Eye (tissue), 1 donor: ENCODE data around the gene AUTS2.

ENCODE experiments used
- DNase-seq: peaks from one replicate; pipeline ENCODE4 v3.0.0-alpha.2; 2015

Gene AUTS2

DNA sequence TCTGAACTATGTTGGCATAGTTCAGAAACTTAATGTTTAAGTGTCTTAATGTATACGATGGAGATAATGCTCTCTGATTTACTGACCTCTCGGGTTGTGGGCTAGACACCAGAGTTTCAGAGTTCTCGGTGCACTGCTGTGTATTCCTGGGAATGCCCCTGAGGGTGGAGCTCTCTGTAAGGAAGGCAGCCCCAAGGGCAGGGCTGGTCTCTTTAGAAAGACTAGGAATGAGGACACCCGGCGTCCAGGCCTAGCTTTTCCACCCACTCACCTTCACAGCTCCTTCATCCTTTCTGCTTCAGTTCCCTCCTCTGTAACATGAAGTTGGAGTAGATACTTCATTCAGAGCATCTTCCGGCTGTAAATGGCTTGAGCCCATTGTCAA lies 997.1 kb downstream of the AUTS2 start:
- DNase-seq: no peak

DNA sequence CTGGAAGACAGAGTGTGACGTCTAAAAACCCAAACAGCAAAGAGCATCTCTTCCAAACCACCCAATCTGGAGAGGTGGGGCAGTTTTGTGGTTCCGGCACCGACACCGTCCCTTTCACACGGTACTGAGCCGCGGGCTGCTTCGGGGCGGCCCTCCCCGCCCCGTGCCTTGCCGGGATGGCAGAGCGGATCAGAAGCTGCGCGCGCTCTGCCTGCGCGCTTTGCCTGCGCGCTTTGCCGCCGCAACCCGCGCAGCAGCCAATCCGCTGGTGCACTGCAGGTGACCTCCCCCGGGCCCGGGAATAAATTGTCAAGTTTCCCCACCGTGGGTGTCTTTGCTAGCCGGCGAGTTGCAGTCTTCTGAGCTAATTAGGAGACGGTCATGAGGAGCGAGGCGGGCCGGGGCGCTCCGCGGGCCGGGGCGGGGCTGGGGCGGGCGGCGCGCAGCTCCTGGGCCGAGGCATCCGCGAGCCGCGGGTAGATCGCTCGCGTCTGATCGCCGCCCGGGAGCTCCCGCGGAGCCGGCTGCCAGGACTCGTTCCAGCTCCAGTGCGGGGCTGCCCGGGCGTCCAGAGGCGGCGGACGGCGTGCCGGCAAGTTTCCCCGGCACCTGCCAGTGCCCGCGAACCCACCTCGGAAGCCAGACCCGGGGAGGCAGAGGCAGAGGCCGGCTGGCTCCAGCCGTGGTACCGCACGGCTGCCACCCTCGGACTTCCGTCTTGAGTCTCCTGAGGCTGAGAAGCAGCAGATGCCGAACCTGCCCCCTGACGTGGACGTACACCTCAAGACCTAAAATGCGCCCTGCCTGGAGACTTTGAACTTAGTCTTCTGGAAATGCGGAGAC lies 997.7 kb downstream of the AUTS2 start:
- peak; percentile 67 for DNase-seq

DNA sequence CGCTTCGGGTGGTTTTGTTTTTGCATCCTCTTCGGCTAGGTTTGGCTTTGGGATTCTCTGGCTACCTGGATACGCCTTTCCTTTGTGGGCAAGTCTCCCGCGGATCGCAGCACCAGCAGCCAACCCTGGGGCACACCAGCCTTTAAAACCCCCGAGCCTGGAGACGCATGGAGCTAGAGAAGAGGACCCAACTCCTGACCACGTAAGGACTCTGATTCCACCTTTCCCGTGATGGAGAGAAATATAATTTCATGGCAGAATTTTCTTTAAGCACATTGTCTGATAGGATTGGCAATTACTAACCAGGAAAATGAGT lies 998.3 kb downstream of the AUTS2 start:
- peak; percentile 67 for DNase-seq

DNA sequence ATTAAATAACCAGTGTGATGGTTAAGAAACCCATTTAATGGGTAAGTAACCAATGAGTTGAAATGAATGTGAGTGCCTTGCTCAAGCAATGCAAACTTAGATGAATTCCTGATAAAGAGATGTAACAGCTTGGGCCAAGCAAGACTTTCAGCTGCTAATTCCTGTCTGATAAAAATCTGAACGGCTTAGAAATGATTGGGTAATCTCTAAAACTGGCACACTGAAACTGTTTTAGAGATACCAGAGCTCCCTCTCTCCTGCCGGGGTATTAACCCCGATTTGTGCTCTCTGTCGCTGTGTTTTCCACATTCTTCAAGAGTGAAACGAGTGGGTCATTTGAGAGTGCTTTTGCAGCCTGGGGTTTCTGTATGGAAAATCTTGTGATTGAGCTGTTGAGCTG lies 998.8 kb downstream of the AUTS2 start:
- DNase-seq: no peak

DNA sequence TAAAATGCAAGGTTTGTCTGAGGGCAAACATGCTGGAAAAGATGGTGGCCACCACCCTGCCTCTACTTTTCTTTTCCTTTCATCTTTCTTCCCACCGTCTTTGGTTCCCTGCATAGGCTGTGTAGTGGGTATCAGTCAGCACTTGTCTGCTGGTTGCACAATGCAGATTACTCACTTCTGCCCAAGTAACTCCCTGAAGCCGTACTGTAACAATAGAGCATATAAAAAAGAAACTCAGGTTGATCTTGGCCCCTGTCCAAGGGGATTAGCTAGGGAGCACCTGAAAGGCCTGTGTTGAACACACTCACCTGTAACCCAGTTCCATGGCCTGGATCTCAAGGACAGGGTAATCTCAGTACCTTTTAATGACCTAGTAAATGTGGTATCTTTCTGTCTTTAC lies 1000.7 kb downstream of the AUTS2 start:
- DNase-seq: no peak

DNA sequence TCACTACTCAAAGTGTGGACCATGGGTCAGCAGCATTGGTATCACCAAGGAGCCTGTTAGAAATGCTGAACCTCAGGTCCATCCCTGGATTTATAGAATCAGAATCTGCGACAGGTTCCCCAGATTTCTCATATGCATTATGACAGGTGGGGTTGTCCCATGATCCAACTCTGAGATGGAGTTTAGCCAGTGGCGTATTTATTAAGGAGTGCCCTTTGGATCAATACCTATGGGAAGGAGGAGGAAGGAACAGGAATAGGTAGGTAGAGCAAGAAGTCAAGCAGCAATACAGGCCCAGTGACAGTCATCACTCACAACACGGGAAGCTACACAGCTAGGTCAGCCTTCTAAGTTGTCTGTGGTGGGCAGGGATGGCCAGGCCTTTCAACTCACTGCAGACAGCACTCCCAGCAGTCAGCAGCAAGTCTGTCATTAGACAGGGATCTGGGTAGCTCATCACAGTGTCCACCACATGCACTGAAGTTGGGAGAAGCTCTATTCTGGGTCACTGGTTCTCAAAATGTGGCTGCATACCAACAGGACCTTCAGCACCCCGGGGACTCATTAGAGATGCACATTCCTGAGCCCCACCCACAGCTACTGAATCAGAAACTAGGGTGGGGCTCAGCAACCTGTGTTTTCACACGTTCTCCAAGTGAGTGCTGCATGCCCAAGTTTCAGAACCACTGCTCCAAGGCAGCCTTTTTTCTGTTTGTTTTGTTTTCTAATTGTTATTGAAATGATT lies 1001.3 kb downstream of the AUTS2 start:
- no peak for DNase-seq

DNA sequence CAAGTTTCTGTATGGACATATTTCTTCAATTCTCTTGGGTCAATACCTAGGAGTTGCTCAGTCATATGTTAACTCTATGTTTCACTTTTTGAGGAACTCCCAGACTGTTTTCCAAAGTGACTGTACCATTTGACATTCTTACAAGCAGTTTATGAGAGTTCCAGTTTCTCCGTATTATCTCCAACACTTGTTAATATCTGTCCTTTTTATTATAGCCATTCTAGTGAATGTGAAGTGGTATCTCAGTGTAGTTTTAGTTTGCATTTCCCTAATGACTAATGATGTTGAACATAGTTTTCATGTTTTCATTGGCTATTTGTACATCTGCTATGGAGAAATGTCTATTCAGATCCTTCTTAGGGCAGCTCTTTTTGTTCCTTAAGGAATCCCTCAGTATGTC lies 1002.7 kb downstream of the AUTS2 start:
- DNase-seq: no peak

DNA sequence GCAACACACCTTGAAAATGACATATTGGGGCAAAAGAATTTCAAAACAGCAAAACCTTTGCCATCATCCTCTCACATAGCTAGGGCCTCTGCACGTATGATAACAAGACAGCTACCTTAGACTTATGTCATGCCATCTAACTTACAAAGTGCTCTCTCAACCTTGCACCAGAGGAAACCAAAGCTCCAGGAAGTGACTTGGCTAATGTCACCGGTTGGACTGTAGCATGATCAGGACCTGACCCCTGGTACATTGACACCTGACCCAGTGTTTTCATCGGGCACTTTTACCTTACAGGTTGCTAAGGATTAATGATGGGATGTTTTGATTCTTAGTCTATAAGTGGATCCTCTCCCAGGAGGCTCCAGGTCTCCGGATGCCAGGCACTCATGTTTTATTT lies 1003.8 kb downstream of the AUTS2 start:
- DNase-seq: no peak

DNA sequence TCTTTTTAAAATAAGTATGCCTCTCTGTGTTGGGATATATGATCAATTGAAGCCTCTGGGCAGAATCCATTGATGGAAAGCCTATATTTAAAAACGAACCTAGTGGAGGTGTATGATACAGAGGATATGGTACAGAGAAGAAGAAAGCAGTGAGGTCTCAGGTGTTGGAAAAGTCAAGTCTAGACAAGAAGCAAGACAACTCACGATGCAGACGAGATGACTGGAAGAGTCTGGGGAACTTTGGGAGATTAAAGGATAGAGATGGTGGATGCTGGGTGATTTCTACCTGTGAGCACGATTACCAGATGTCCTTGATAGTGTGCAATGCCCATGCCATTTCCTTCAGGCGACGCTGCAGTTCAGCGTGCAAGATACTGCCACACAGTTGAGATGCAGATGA lies 1009.0 kb downstream of the AUTS2 start:
- DNase-seq: no peak

DNA sequence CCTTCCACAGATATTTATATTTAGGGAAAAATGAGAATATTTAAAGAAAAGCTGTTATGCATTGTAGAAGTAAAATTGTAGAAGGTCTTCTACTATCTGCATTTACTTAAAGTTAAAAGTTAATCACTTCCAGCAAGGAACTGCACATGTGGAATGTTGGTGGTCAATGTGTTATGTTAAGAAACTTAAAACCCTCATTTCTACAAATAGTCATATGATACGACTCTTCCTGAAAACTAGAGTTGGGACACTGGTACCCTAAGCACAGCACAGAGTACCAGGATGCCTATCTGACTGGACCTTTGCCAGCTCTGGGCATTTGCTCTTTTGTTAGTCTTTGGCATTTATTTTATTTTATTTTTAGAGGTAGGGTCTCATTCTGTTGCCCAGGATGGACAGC lies 1009.5 kb downstream of the AUTS2 start:
- DNase-seq: no peak

DNA sequence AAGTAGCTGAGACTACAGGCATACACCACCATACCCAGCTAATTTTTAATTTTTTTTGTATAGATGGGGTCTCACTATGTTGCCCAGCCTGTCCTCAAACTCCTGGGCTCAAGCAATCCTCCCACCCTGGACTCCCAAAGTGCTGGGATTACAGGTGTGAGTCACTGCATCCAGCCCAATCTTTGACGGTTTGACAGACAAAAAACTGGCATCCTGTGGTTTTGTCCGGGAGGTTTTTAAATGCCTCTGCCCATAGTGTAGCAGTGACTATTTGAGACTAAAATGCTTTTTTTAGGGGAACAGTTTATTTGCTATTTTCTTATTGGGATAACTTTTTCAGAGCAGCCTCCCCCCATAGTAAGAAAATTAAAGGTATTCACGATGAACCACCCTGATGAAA lies 1010.0 kb downstream of the AUTS2 start:
- DNase-seq: no peak

DNA sequence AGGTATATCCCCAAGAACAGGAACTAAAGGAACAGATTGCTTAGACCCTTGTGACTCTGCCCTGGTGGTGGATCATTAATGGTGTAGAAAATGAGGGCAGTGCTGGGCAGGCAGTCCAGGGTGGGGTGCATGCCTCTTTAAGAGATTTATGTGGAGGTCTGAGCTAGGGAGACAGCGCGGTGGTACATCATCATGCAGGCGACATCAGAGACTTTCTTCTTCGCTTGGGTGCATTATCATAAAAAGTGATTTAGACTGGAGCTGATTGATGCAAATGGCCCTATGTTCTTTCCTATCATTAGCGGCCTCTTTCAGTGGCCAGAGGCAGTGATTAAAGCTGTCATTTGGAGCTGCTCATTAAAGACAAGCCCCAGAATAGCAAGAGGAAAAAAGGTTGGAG lies 1014.5 kb downstream of the AUTS2 start:
- peak; percentile 93 for DNase-seq

DNA sequence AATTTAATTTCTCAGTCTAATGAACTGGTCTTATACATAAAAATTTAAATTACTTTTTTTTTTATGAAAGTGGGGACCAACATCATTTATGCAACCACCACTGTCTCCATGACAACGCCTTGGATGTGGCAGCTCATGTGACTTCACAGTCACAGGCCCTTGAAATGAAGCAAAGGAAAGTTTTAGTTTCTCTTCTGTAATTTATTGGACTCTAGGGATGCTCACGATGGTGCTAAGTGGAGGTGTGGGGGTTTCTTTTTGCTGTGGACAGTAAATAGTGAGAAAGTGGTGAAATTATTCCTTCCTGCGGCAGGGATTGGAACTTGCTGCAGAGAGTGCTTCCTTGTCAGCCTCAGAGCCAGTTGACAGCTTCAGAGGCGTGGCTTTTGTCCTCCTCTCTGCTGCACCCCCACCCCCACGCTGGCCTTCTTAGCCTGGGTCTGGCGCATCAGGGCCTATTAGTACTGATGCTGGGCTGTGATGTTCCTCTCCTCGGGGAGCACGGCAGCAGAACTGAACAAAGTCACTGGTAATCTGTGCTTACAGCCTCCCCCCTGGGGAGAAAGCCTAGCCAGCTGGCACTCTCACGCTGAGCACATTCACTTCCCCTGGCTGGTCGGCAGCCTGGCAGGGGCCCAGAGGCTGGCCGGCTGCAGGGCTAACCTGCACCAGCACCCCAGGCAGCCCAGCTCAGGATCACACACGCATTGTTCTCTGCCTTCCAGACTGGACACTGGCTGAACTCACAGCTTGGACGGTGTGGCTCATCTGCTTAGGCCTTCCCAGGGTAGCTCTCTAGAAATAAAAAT lies 1016.2 kb downstream of the AUTS2 start:
- peak; percentile 92 for DNase-seq

DNA sequence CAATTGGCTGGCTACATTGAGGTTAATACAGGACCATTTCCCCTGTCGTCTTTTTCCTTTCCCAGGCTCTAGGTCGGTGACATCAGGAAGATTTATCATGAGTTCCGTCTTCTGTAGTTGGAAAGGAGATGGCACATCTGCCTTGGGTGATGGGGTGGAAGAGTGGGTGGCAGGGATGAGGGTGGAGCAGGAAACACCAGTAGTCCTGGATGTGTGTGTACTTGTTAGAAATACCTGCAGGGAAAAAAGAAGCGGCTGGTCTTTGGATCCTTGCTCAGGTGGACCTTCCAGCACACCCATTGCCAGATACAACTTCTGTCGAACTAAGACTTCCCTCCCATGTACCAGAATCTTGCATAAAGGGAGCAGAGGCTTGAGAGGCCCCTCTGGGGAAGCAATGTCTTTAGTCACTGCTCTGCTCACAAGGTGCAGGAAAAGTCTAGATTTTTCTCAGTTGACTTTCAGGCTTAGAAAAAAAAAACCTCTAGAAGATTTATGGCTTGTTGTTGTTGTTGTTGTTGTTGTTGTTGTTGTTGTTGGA lies 1016.9 kb downstream of the AUTS2 start:
- no peak for DNase-seq

DNA sequence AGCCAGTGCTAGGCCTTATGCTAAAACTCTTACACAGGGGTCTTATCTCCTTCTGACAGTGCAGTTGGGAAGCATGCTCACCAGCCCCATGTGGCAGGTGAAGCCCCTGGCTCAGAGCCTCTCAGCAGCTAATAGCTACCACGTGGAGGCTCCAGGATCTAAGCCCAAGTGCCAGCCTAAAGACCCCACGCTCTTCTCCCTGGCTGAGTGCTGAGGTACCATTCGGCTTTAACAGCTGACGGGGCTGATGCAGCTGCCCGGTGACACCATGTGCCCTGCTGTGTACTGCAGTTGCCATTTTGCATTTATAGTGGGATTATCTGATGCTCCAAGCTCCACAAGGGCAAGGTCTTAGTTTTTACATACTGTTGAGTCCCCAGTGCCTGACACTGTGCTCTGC lies 1017.9 kb downstream of the AUTS2 start:
- peak; percentile 37 for DNase-seq

DNA sequence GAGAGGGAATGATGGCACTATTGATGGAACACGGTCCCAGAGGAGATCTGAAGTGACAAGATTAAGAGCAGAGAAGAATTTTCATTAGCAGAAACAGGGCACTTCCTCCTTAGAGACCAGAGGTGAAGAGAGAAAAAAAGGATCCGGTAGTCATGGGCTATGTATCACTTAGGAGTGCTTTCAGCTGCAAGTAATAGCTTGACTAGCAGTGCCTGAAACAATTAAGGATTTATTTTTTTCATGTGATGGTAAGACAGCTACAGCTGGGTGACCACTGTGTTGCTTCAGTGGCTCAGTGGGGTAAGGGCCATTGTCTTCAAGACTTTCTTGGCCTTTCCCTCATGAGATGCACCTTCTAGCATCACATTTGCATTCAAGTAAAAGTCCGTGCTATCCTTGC lies 1018.5 kb downstream of the AUTS2 start:
- DNase-seq: no peak

DNA sequence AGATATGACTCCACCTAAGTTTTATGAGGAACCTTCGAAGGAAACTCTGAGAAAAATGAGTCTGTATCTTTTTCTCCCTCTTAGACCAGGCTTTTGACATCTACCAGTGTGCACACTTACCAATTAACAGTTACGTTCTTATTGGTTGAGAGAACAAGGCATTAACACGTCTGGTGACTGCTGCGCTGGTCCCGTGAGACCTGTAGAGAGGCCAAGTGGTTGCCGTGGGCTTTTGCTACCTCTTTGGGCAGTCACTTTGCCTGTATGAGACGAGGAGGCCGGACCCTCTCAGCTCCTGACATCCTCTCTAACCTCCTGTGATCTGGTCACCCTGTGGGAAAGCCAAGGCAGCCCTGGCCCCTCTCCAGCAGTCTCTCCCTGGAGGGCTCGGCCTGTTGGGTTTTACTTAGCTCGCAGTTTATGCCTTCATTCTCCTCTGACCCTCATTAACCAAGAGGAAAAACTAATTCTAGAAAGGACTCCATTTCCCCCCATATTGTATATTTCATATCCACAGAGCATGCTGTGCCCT lies 1019.8 kb downstream of the AUTS2 start:
- peak; percentile 45 for DNase-seq

DNA sequence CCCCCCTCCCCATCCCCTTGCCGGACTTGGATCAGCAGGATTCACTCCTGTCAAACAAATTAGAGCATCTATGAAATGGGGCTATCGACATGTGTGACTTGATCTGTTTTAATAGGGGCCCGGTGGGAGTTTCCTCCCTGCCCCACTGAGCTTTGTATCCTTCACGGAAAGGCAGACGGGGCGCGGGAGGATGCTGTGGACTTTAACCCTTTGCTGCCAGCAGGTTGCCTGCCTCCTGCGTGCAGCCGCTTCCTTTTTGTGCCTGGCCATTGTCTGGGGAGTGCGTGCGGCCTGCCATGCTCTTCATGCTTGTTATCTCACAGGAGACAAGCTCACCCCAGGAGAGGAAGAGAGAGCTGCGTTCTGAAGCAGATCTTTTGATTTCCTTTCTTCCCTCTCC lies 1020.9 kb downstream of the AUTS2 start:
- peak; percentile 69 for DNase-seq

DNA sequence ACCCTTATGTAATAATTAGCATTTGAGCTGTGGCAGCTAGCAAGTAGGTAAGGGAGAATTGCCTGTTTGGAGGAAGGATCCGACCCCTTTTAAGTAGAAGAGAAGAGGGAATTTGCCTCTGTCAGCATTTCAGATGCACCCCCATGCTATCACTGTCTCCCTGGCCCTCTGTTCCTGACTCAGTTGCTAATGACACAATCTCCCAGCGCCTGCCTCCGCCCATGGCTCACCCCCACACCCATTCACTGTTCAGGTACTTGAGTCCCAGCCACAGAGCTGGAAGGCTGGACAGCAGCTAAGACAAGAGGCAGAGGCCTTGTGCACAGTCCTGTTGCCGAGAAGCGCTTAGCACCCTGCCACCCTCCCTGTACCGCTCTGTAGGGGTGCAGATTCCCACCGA lies 1021.4 kb downstream of the AUTS2 start:
- DNase-seq: no peak

DNA sequence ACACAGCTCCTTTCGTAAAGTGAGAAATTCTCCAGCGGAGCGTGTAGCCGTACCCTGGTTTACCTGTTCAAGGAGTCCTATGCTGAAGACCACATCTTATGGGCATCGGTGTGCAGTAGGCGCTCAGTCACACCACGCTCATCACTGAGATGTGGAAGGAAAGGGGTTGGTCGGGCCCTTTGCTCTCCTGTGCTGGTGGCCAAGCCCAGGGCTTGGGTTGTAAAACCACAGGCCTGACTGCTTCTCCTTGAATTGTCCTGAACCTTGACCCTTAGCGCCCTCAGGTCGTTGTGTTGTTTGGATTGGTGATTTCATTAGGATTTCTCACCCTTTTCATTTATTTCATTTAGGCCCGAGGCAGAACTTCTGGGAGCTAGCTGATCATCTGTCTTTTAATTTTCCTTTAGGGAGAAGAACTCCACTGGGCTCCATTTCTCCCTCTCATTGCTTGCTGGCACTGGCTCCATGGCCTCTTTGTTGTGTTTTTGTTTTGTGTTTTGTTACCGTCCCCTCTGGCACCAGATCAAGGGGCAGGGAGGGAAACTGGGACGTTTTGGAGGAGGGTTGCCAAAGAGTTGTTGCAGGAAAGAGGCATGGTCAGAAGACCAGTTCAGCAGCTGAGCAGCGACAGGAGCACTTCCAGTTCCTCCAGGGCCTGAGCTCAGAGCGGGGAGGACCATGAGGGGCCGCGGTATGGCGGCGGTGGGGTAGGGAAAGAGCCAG lies 1022.2 kb downstream of the AUTS2 start:
- no peak for DNase-seq

DNA sequence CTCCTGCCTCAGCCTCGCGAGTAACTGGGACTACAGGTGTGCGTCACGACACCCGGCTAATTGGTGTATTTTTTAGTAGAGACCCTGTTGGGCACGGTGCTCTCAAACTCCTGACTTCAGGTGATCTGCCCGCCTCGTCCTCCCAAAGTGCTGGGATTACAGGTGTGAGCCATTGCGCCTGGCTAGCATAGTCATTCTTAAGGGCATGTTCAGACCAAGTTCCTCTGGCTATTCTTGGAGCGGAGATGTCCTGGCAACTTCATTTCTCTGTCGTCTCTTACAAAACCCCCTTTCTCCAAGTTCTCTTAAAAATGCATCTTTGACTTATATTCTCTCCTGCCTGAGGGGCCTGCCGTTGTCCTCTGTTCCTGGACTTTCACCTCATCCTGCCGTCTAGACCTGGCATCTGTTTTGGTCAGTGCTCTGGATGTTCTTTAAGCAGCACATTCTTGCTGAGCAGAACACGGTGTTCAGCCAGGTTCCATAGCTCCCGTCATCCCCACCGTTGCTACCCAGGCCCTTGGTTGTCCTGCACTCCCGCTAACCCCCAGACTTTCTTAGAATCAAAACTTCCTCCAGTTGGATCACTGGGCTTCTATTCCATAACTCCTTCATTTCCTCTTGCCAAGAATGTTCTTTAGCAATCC lies 1023.8 kb downstream of the AUTS2 start:
- DNase-seq: no peak

DNA sequence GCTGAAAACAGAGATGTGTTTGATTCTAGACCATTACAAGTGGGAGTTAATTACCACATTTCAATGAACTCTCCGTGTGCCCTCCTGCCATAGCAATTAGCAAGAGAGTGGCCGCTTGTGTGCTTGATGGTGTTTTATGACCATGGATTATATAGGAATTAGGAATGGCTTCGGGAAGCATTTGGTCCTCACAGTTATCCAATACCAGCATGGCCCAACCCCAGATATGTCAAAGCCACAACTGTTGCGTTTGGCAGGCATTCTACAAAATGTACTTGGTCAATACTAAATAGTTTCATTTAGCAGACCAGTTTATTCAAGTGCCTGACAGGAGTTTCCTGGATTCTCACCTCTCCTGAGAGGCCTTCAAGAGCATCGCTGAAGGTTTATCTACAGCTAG lies 1024.7 kb downstream of the AUTS2 start:
- DNase-seq: no peak
